DND-41 (cell line): Measurements from ENCODE around the gene VPS18.

Source experiments
- ATAC-seq: fragments of 200-7000 bp; cut with Tn5 transposase; 3 replicates; pipeline ENCODE4 v1.9.1; 2021; ENCODE audit warnings: low read depth; ENCODE audit not compliant: insufficient read depth
- DNase-seq: peaks from one replicate; pipeline ENCODE4 v3.0.0-alpha.2; 2020
- H2AFZ ChIP-seq: 2 replicates; pipeline ENCODE4 v1.6.0; 2012; ENCODE audit warnings: low read depth, low read length
- H3K27ac ChIP-seq: 2 replicates; pipeline ENCODE4 v1.5.1; 2012; ENCODE audit warnings: low read length, inconsistent platforms
- H3K27me3 ChIP-seq: fragments of 200-600 bp; sonication (generic); 2 replicates; pipeline ENCODE4 v1.6.0; 2012; ENCODE audit warnings: low read length, mild to moderate bottlenecking, inconsistent platforms; ENCODE audit not compliant: insufficient read depth, poor library complexity
- H3K36me3 ChIP-seq: 2 replicates; pipeline ENCODE4 v1.5.1; 2012; ENCODE audit warnings: low read length, inconsistent platforms; ENCODE audit not compliant: insufficient read depth
- H3K4me1 ChIP-seq: 2 replicates; pipeline ENCODE4 v1.5.1; 2012; ENCODE audit warnings: mild to moderate bottlenecking, low read length; ENCODE audit not compliant: insufficient read depth
- H3K4me2 ChIP-seq: 2 replicates; pipeline ENCODE4 v1.6.0; 2012; ENCODE audit warnings: mild to moderate bottlenecking, moderate library complexity, low read length, inconsistent platforms; ENCODE audit not compliant: insufficient read depth
- H3K4me3 ChIP-seq, 2 experiments: fragments of 200-600 bp in 1 of 2; shearing (Covaris generic) in 1 of 2; 2 replicates each; pipeline ENCODE4 v1.5.1; 2012 to 2016; ENCODE audit warnings: inconsistent platforms in 2 of 2, low read length in 2 of 2, mild to moderate bottlenecking in 2 of 2, low read depth in 1 of 2, moderate library complexity in 1 of 2
- H3K79me2 ChIP-seq: 2 replicates; pipeline ENCODE4 v1.6.0; 2012; ENCODE audit warnings: low read length, inconsistent platforms; ENCODE audit not compliant: insufficient read depth
- H3K9ac ChIP-seq: 2 replicates; pipeline ENCODE4 v1.6.0; 2012; ENCODE audit warnings: low read depth, mild to moderate bottlenecking, inconsistent platforms, low read length, moderate library complexity
- H3K9me3 ChIP-seq: 2 replicates; pipeline ENCODE4 v1.5.1; 2012; ENCODE audit warnings: low read length, moderate library complexity, mild to moderate bottlenecking, inconsistent platforms; ENCODE audit not compliant: insufficient read depth, severe bottlenecking
- H4K20me1 ChIP-seq: 2 replicates; pipeline ENCODE4 v1.6.0; 2012; ENCODE audit warnings: low read length; ENCODE audit not compliant: insufficient read depth
- CTCF ChIP-seq: IDR thresholded peaks from 2 replicates; pipeline ENCODE4 v1.5.1; 2012; ENCODE audit warnings: borderline replicate concordance, low read length, moderate library complexity, mild to moderate bottlenecking; ENCODE audit not compliant: poor library complexity, severe bottlenecking; ENCODE audit errors: extremely low read depth
- EZH2 ChIP-seq: IDR thresholded peaks from 3 replicates; pipeline ENCODE4 v1.6.1; 2012; ENCODE audit warnings: borderline replicate concordance, low read depth, mild to moderate bottlenecking, moderate library complexity, low read length, inconsistent platforms; ENCODE audit not compliant: severe bottlenecking

VPS18 gene

GRCh38 chr15:40902605-40903561 is 8.6 kb downstream of the VPS18 start:
- peaks cover 36% of the 10 kb centered on the region for H4K20me1 ChIP-seq
- H3K36me3 ChIP-seq: peaks cover 52% of the 10 kb centered on the region
- no peak overlapping the region for H2AFZ ChIP-seq
- H3K4me3 ChIP-seq: no peak overlapping the region
- ATAC-seq: no peak
- no peak overlapping the region for H3K9ac ChIP-seq
- 0 out of 2 replicates have a peak, but pooled peaks cover 6% of the 10 kb centered on the region for H3K79me2 ChIP-seq
- TF ChIP-seq CTCF: no peak
- no peak for TF ChIP-seq EZH2
- H3K27me3 ChIP-seq: no peaks in the 10 kb centered on the region
- no peak overlapping the region for H3K4me2 ChIP-seq
- H3K27ac ChIP-seq: no peak overlapping the region
- H3K4me1 ChIP-seq: peaks cover 24% of the 10 kb centered on the region
- no peaks in the 10 kb centered on the region for H3K9me3 ChIP-seq
- no peak for DNase-seq

- ATAC-seq (no peak), DNase-seq (no peak)
- no peak overlapping the region for H3K4me2 ChIP-seq
- H3K36me3 ChIP-seq: peaks cover 36% of the 10 kb centered on the region
- H3K79me2 ChIP-seq: 0 out of 2 replicates have a peak, but pooled peaks cover 6% of the 10 kb centered on the region
- TF ChIP-seq EZH2: no peak
- no peak for TF ChIP-seq CTCF
- H3K27me3 ChIP-seq: no peaks in the 10 kb centered on the region
- H2AFZ ChIP-seq: no peak overlapping the region
- H3K27ac ChIP-seq: no peak overlapping the region
- H3K9ac ChIP-seq: no peak overlapping the region
- H3K4me3 ChIP-seq: no peak overlapping the region
- H3K9me3 ChIP-seq: no peaks in the 10 kb centered on the region
- H4K20me1 ChIP-seq: peaks cover 36% of the 10 kb centered on the region
- H3K4me1 ChIP-seq: peaks cover 24% of the 10 kb centered on the region
Measured at GRCh38 chr15:40904552-40905201, 10.4 kb downstream of the VPS18 start.

DNA sequence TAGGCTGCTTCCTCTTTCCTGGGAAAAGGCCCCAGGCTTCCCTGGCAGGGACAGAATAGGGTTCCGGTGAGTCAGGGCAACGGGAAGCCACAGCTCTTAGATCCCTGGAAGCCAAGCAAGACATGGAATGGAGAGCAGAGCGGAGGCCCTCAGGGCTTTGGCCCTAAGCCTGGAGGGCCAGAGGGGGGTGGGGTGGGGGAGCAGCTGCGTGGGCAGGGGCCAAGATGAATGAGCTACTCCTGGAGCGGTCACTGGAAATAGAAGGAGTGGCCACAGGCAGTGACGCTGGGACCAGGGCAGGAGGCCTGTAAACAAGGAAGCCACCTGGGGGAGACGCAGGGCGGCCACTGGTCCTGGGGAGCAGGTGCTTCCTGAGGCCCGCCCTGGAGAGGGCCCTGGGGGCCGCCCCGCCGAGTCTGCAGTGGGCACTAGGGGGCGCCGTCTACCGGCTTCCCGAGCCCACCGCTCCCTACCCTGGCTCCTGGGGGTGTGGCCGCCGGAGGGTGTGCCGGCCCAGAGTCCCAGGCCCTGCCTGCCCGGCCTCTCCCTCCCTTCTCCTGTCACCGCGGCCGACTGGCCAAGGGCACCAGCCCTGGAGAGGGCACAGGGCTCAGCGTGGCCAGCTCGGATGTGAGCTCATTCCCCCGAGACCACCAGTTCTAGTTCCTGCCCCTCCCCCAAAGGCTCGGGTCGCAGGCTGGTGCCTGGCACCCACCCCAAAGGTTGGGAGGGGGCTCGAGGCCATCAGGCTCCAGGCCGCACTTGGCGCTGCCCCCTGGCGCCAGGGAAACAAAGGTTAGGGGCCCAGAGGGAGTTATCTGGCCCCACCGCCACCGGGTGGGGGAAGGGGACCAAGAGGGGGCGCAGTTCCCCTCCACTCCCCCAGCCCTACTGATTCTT is 12.1 kb downstream of the VPS18 start:
- DNase-seq (peak; percentile 78), ATAC-seq (peak; percentile 86)
- peaks cover 14% of the 10 kb centered on the region for H3K4me1 ChIP-seq
- no peaks in the 10 kb centered on the region for H3K9me3 ChIP-seq
- H3K79me2 ChIP-seq: no peaks in the 10 kb centered on the region
- H4K20me1 ChIP-seq: peaks cover 25% of the 10 kb centered on the region
- peak overlapping the region; percentile 56 for H3K9ac ChIP-seq
- H3K36me3 ChIP-seq: peaks cover 21% of the 10 kb centered on the region
- TF ChIP-seq EZH2 (no peak), CTCF (peak; percentile 76)
- H3K4me2 ChIP-seq: peak overlapping the region; percentile 88
- peak overlapping the region; percentile 74 for H2AFZ ChIP-seq
- H3K4me3 ChIP-seq: peak overlapping the region; percentile 23 to 57; a peak in 3 of 4 replicates
- H3K27ac ChIP-seq: peak overlapping the region; percentile 40
- no peaks in the 10 kb centered on the region for H3K27me3 ChIP-seq
